ENCODE data around the gene DDX56.

The DDX56 gene, protein sequence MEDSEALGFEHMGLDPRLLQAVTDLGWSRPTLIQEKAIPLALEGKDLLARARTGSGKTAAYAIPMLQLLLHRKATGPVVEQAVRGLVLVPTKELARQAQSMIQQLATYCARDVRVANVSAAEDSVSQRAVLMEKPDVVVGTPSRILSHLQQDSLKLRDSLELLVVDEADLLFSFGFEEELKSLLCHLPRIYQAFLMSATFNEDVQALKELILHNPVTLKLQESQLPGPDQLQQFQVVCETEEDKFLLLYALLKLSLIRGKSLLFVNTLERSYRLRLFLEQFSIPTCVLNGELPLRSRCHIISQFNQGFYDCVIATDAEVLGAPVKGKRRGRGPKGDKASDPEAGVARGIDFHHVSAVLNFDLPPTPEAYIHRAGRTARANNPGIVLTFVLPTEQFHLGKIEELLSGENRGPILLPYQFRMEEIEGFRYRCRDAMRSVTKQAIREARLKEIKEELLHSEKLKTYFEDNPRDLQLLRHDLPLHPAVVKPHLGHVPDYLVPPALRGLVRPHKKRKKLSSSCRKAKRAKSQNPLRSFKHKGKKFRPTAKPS

GRCh38 chr7:44573464-44574286, at the start of gene DDX56:
DDX56 (minus strand) TSS chr7:44573908; CDS start chr7:44573895, 13 bp downstream.
- peak; percentile 82 to 88 for DNase-seq (ENCODE audit: low read depth in 2 of 2)

GRCh38 chr7:44622342-44623151, 48.8 kb upstream of the DDX56 start:
- DNase-seq (ENCODE audit: low read depth in 2 of 2), result no peak

- DNase-seq (ENCODE audit: low read depth in 2 of 2), result no peak
These were observed 48.0 kb upstream of the DDX56 start for GRCh38 chr7:44621750-44622103.

DNA sequence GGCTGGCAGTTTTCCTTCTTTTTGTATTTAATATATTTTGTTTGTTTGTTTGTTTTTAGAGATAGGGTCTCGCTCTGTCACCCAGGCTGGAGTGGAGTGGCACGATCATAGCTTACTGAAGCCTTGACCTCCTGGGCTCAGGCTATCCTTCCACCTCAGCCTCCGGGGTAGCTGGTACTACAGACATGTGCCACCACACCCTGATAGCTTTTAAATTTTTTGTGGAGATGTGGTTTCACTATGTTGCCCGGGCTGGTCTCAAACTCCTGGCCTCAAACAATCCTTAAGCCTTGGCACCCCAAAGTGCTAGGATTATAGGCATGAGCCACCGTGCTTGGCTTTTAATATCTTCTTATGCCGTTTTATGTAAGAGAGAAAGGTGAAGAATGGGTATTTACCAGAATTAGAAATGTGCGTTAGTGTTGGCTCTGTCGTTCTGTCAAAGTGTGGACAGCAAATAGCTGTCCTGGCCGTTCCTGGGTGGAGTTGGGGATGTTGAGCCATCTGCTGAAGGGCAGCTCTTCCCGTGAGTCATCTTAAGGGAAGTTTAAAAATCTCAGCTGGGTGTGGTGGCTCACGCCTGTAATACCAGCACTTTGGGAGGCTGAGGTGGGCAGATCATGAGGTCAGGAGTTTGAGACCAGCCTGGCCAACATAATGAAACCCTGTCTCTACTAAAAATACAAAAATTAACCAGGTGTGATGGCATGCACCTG, 47.5 kb upstream of the DDX56 start:
- DNase-seq (ENCODE audit: low read depth in 2 of 2), result no peak

DNA sequence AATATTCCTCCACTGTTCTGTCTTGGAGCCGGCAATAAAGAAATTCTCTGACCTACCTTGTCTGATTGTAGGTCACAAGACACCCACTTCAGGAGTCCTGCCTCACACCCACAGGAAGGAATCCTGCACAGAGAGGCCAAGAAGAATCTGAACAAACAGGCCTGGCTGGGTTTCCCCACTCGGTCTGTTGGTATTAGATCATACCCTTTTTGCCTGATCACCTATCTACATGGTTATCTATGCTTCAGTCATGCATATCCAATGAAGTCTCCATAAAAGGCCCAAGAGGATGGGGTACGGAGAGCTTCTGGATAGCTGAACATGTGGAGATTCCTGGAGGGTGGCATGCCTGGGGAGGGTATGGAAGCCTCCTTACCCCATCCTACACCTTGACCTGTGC, 45.0 kb upstream of the DDX56 start:
- DNase-seq (ENCODE audit: low read depth in 2 of 2), result no peak

GRCh38 chr7:44618045-44618444, 44.3 kb upstream of the DDX56 start:
- DNase-seq (ENCODE audit: low read depth in 2 of 2), result no peak

DNA sequence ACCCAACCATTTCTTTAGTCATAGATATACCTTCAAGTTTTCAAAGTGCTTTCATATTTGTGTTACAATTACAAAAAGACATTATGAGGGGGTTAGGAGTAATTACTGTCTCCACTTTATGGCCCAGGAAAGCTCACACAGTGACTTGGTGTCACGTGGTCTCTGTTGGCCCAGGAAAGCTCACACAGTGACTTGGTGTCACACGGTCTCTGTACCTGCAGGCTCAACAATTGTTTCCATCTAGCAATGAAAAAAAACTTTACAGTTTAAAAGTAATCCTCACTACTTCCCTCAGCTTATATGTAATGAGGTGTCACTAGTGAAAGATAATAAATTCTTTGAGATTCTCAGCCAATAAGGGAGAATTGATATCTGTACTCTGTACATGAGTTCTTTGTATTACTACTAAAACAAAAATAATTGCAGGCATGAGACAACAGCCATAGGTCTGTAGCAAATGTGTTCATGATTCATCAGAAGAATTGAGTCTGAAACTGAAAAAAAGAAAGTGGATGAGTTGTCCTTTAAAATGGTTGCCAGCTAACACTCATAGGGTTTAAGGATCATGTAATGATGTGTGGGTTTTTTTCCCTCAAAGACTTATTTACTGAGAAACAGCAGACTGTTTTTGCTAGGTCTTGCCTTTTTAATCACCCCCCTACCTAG, 43.6 kb upstream of the DDX56 start:
- no peak for DNase-seq (ENCODE audit: low read depth in 2 of 2)

- no peak for DNase-seq (ENCODE audit: low read depth in 2 of 2)
These were observed 42.8 kb upstream of the DDX56 start for GRCh38 chr7:44616545-44616944.

DNA sequence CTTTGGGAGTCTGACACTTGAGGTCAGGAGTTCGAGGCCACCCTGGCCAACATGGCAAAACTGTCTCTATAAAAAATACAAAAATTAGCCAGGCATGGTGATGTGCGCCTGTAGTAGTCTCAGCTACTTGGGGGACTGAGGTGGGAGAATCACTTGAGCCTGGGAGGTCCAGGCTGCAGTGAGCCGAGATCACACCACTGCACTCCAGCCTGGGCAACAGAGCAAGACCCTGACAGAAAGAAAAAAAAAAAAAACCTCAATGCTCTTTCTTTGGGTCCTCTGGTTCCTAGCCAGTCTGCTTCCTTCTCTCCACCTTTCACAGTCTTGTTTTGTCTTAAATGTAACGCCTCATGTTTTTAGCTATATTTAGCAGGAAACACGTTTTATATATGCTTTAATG, 42.1 kb upstream of the DDX56 start:
- DNase-seq (ENCODE audit: low read depth in 2 of 2), result no peak

DNA sequence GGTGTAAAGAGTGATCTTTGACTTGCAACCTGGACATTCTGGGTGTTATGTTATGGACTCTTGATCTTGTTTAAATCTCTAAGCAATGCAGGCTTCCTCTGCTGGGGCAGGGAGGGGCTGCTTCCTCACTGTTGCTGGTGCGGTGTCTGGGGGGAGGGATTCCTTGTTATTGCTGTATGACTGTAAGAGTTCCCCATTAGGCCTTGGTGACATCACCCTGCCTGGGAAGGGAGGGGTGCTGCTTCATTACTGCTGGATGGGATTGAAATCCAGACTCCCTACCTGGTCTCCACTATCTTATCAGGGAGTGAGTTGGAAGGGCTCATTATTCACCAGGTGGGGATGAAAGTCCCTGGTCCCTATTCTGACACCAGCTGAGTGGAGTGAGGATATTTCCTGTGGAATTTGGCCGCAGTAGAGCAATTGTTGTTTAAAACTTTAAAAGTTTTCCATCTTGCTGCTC, 41.5 kb upstream of the DDX56 start:
- no peak for DNase-seq (ENCODE audit: low read depth in 2 of 2)

- DNase-seq (ENCODE audit: low read depth in 2 of 2), result no peak
These were observed 36.1 kb upstream of the DDX56 start for GRCh38 chr7:44609829-44610228.

DNA sequence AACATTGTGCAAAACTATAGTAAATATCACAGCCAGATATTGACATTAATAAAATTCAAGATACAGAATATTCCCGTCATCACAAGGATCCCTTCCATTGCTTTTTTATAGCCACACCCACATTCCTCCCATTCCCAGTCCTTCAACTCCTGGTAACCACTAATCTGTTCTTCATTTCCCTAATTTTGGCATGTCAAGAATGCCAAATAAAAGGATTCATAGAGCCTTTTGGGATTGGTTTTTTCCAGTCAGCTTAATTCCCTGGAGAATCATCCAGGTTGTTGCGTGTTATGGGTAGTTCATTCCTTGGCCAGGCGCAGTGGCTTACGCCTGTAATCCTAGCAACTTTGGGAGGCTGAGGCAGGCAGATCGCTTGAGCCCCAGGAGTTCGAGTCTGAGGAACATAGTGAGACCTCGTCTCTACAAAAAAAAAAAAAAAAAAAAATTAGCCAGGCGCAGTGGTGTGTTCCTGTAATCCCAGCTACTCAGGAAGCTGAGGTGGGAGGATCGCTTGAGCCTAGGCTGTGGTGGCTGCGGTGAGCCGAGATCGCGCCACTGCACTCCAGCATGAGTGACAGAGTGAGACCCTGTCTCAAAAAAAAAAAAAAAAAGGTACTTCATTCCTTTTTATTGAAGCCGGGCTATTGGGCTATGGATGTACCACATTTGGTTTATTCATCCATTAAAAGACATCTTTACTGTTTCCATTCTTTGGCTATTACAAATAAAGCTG, 35.4 kb upstream of the DDX56 start:
- no peak for DNase-seq (ENCODE audit: low read depth in 2 of 2)

DNA sequence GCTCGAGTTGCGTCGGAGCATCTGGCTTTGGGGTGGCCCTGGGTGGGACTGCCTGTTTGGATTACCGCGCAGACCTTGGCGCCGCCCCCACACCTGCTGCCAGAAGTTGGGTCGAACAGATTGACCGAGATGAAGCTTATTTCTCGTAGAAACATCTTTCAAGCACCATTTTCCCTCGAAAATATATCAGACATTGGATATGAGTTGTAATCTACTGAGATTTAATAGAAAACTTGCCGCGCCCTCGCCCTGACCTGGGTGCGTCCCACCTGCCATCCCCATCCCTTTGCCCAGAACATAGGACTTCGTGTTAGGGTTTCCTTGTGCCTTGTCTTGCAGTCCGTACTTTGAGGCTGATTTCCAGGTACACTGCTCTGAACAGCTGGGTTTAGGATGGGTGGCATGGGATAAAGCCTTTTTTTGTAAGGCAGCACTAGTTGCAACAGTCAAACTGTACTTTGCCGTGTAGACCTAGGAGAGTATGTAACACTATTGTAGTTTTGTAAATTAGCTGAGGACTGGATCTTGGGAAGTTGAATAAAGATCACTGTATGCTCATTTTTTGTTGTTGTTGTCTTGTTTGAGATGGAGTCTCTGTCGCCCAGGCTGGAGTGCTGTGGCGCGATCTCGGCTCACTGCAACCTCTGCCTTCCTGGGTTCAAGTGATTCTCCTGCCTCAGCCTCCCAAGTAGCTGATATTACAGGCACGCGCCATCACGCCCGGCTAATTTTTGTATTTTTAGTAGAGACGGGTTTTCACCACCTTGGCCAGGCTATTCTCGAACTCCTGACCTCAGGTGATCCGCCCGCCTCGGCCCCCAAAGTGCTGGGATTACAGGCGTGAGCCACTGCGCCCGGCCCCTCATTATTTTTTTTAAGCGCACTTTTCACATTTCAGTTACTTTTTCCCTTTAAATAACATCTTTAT, 33.7 kb upstream of the DDX56 start:
- DNase-seq (ENCODE audit: low read depth in 2 of 2), result no peak

DNA sequence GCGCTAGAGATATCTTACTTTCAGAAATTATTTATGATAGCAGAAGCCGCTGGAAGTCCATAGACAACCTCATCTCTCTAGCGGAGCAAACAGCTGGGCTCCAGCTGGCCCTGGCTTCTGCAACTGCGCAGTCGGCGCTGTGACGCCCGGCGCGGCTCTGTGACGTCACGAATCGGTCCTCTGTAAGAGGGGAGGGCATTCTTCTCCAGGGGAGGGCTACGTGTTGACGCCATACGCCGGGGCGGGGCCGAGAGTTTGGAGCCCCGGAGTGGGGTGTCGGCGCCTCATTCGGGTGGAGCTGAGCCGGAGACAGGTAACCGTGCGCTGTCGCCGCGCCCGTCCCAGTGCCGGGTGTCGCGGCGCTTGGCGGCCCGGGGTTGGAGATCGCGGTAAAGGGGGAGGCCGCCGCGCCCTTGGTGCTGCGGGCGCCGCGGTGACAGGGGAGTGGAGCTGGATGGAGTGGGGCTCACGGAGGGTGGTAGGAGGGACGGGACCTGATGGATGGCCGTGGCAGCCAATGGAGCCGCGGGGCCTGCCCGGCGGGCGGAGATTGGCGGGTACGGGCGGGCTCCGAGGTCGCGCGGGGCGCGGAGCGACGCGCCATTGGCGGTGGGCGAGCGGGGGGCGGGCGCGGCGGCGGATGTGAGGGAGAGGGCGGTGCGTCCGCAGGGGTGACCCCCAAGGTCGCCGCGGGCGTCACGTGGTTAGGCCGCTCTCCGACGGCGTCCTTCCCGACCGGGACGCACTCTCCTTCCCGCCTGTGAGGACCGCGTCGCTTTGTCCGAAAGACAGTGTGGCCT, 32.8 kb upstream of the DDX56 start, which contains the start of gene OGDH:
TSS of gene OGDH (plus strand) at position 287 of the 800 bp plus-strand sequence. CDS start 17,717 bp downstream, outside the sequence.
- DNase-seq (ENCODE audit: low read depth in 2 of 2), result peak; percentile 98 to 99

DNA sequence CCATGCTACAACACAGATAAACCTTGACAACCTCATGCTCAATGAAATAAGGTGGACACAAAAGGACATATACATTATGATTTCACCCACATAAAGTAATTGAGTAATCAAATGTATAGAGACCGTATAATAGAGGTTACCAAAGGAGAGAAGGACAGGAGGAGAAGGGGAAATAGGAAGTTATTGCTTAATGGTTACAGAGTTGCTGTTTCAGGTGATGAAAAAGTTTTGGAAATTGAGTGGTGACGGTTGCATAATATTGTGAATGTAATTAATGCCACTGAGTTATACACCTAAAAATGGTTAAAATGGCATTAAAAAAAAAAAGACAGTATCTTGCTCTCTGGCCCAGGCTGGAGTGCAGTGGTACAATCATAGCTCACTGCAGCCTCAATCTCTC, 31.2 kb upstream of the DDX56 start:
- DNase-seq (ENCODE audit: low read depth in 2 of 2), result no peak

DNA sequence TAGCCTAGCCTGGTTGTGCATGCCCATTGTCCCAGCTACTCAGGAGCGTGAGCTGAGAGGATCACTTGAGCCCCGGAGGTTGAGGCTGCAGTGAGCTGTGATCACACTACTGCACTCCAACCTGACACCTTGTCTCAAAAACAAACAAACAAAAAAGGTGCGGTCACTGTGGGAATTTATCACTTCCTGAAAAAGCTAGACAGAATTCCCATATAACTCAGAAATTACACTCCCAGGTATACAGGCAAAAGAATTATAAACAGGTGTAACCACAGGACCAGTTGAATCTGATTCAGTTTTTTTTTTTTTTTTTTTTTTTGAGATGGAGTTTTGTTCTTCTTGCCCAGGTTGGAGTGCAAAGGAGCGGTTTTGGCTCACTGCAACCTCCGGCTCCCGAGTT, 29.5 kb upstream of the DDX56 start:
- no peak for DNase-seq (ENCODE audit: low read depth in 2 of 2)

- no peak for DNase-seq (ENCODE audit: low read depth in 2 of 2)
These were observed 28.8 kb upstream of the DDX56 start for GRCh38 chr7:44602576-44602910.

DNA sequence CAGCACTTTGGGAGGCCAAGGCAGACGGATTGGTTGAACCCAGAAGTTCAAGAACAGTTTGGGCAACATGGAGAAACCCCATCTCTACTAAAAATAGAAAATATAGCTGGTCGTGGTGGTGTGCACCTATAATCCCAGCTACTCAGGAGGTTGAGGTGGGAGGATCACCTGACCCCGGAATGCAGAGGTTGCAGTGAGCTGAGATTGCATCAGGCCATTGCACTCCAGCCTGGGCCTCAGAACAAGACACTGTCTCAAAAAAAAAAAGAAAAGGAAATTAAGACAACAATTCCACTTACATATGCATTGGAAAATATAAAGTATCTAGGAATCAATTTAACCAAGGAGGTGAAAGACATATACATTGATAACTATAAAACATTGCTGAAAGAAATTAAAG, 25.5 kb upstream of the DDX56 start:
- no peak for DNase-seq (ENCODE audit: low read depth in 2 of 2)
